ENCODE measurements around the gene NR3C2.
A peak's percentile ranks its signal among the peaks of the same experiment; 100 is the strongest.

Gene NR3C2

DNA sequence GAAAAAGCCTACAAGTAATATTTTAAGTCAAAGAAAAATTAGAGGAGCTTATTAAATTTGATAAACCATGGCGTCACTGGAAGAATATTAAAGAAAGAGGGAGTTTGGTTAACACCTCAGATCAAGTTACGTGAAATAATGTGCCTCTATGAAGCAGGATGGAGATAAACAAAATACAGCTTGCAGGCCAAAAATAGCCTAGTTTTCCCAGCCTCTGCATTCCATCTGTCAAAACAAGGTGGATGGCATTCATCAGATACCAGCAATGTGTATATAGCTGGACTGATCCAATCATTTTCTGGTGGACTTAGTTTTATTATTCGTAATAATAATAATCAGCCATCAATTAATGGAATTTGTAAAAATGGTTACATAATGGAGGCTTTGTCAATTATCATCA is 230.7 kb downstream of the NR3C2 start:
- DNase-seq, result no peak

DNA sequence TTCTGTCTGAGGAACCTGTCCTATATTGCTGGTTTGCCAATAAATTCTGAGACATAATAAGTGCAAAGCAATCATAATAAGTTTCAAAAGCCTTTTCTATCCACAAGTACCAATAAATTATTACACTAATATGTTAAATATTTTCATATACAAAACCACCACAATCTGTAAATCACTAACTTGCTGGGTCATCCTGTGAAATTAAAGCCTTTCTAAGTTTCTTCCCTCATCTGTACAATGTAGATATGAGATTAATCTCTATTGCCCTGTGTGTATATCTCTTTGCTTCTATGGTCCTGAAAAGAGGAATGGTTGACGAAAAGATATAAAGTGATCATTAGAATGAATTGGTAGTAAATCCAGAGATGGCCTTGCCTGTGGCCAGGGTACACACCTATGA is 231.6 kb downstream of the NR3C2 start:
- DNase-seq, result no peak

DNA sequence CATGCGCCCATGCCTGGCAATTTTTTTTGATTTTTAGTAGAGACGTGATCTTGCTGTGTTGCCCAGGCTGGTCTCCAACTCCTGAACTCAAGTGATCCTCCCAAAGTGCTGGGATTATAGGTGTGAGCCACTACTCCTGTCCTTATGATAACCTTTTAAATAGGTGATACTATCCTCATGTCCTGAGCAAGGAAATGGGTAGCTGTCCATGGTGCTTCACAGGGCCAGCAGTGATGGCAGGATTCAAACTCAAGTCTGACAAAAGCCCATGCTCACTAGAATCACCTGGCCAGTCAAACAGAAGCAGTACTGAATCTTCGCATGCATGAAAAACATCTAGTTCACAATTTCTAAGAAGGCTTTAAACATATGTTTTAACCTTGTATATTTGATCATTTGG is 235.1 kb downstream of the NR3C2 start:
- DNase-seq, result no peak

DNA sequence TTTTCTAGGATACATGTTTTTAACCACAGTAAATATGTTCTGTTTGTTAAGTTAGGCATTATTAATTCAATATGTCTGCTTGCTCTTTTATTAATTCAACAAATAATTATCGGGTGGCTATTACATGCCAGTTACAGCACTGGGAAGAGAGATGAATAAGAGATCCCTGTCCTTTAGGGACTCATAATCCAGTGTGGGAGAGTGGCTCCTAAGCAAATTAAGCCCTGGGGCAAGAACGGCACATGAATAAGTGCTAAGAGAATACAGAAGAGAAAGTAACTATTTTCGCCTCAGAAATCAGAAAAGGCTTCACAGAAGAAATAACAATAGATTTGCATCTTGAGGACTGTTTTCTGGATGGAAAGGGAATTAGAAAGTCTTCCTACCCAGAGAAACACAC is 236.7 kb downstream of the NR3C2 start:
- DNase-seq, result no peak

DNA sequence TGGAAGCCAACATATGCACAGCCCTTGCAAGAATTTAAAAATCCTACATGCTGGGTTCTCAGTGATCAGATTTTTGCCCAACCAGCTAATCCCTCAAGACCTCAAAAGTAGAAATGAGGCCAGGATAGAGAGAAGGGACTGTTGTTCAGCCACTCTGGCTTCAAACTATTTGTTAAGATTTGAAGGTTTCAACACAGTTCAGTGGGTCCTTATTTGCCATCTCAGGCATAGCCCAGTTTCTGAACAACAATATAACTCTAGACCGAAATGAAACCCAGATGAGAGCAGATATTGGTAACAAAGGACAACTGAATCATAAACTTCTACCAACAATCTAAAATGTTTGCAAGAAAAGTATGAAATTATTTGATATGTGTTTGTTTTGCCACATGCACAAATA is 237.3 kb downstream of the NR3C2 start:
- DNase-seq, result no peak

DNA sequence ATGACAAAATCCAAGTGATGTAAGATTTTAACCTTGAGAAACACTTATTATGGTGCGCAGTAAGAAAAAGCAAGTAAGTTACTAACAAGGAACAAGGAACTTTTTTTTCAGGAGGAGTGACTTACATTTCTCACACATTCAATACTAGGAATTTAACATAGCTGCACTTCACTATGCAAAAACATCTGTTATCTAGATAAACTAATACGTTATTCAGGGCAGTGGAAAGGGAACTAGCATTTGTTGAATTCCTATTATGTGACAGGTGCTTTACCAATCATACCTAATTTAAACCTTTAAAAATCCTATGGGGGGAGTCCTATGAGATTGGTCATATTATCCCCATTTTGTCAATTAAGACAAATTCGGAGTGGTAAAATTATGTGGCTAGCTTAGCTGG is 238.0 kb downstream of the NR3C2 start:
- DNase-seq, result no peak

DNA sequence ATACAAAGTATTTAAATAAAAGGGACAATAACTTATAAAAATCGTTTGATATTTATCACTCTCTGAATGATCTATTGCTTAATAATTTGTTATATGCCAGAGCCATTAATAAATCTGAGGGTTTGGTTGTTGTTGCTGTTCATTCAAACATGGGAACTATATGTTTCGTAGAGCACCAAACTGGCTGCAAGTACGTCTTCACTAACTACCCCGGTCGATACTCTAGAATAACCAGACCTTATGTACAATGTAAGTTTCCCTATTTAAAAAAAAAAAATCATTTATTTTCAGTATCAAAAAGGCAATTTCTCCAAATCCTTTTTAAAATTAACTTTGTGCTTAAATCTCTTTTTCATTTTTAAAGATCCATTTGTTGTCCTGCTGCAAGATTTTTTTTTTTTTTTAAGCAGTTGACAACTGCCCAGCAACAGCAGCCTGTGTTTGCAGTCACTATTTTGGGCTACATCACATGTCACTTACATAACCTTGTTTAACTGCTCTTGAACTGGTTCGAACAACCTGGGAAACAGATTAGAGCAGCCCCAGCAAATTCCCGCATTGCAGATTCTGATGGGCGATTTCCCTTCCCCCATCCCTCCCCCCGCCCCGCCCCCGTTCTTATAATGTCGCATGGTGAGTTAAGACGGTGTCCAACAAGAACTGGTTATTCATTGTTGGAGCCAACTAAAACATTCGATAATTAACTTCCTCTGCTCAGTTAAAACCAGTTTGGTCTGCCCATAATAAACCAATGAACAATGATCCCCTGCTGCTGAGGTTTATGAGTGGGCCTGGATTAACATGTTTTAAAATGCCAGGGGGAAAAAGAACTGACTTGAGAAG is 238.9 kb downstream of the NR3C2 start:
- DNase-seq, result peak; percentile 13

DNA sequence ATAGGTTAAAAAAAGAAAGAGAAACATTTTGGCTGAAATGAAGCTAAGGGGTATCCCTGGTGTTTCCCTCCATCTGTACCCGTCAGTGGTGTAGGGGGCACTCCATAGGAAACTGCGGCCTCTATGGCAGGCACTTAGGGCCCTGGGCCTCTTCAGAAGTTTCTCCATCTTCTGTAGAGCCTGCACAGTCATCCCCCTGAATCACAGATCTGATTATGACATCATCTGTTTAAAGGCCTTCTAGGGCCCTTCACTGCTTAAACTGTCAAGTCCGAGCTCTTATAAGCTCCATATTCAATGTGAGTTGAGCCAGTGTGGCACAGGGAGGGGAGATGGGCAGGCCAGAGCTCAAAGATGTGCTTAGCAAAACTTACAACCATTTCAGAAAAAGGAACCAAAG is 241.3 kb downstream of the NR3C2 start:
- DNase-seq, result peak; percentile 24

DNA sequence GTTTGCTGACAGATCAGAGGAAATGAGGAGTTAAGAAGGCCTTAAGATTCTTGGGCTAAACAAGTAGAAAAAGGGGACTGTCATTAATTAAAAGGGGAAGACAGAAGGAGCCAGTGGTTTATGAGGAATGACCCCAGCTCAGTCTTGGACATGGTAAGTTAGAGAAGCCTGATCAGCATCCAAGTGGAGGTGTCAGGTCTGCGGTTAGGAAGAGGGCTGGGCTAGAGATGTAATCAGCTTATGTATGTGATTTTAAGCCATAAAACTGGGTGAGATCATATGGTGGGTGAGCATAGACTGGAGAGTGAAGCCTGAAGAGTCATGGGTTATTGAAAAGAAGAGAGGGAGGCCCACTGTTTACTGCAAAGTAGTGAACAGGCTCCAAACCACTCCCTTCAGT is 246.1 kb downstream of the NR3C2 start:
- DNase-seq, result peak; percentile 54

DNA sequence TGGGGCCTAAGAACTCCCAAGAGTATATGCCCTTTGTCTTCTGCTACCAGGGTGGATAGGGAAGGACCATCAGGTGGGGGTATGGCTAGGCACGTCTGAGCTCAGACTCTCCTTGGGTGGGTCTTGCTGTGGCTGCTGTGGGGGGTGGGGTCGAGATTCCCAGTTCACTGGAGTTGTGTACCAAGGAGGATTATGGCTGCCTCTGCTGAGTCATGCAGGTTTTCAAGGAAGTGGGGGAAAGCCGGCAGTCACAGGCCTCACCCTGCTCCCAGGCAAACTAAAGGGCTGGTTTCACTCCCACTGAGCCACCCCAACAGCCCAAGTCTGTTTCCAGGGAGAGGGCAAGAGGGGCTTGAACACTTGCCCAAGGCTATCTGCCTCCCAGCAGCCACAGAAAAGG is 249.7 kb downstream of the NR3C2 start:
- DNase-seq, result no peak

DNA sequence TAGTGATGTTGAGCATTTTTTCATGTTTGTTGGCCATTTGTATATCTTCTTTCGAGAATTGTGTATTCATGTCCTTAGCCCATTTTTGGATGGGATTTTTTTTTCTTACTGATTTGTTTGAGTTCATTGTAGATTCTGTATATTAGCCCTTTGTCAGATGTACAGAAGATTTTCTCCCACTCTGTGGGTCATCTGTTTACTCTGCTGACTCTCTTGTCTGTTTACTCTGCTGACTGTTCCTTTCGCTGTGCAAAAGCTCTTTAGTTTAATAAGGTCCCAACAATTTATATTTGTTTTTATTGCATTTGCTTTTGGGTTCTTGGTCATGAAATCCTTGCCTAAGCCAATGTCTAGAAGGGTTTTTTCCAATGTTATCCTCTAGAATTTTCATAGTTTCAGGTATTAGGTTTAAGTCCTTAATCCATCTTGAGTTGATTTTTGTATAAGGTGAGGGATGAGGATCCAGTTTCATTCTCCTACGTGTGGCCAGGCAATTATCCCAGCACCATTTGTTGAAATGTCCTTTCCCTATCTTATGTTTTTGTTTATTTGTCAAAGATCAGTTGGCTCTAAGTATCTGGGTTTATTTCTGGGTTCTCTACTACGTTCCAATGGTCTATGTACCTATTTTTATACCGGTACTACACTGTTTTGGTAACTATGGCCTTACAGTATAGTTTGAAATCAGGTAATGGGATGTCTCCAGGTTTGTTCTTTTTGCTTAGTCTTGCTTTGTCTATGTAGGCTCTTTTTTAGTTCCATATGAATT is 254.6 kb downstream of the NR3C2 start:
- peak; percentile 48 for DNase-seq

DNA sequence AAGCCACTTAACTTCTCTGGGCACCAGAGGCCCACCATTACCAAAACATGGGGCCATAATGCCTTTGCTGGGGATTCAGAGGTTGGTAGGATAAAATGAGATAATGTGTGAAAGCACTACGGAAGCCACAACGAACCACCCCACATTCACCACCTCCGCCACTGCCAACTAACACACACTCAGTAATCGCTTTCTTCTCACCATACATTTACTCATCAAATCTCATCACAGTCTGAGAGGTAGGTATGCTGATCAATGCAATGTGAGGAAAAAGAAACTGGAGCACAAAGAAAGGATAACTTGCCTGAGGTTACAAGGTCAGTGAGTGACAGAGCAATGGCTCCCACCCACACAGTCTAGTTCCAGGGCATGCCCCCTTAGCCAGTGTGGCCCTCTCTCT is 257.3 kb downstream of the NR3C2 start:
- DNase-seq, result no peak

DNA sequence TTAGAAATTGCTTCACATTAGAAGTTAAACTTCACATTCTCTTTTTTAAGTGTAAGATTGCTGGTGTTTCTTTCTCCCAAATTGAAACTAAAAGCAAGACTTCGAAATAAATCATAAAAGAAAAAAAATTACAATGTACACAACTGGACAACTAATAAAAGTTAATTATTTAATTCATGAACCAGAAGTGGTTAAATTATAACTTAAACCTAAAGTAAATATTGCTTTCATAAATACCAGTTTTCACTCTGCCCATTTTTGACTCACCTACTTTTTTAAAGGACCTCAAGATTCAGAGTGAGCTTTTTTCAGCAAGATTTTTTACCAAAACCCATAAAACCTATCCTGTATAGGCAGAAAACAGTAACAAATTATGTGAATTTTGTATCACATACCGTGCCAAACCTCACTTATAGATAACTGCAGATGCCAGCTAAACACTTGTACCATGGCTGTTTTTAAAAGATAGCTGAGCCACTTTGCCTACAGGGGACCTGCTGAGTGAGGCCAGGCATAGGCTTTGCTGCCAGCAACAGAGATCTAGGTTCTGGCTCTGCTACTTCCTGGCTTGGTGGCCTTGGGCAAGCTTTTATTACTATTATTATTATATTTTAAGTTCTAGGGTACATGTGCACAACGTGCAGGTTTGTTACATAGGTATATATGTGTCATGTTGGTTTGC is 259.8 kb downstream of the NR3C2 start:
- DNase-seq, result no peak

DNA sequence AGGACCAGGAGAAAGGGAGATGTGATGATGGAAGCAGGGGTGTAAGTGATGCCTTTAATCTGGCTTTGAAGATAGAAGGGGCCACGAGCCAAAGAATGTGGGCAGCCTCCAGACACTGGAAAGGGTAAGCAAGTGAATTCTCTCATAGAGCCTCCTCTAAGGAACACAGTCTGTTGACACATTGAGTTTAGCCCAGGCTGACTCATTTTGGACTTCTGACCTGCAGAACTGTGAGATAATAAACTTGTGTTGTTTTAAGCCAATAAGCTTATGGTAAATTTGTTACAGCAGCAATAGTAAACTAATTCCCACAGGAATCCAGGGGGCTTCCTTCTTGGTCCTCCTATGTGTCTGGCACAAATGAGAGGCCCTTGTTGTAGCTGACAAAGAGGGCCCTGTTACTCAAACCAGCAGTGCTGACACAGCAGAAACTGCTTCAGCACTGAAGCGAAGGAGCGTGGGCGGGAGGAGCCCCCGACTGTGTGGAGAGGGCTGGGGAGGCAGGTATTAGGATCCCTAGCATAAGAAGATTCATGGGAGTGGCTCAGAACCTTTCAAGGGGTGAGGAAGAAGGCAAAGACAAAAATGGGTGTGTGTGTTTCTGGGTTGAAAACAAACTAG is 268.7 kb downstream of the NR3C2 start:
- DNase-seq, result no peak

DNA sequence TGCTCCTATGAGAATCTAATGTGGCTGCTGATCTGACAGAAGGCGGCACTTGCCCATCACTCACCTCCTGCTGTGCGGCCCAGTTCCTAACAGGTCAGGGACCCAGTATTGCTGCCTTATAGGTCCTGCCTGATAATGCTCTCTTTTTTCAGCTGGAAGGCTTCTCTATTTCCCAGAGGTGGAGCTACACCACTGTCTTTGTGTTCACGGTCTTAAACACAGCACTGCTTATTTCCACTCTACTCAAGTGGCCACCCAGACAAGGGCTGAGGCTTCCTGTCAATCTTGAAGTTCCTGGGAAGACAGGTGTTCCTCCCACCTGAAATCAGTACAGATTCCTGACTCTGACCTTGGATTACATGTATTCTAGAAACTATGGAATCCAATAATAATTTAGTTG is 270.6 kb downstream of the NR3C2 start:
- DNase-seq, result peak; percentile 6

DNA sequence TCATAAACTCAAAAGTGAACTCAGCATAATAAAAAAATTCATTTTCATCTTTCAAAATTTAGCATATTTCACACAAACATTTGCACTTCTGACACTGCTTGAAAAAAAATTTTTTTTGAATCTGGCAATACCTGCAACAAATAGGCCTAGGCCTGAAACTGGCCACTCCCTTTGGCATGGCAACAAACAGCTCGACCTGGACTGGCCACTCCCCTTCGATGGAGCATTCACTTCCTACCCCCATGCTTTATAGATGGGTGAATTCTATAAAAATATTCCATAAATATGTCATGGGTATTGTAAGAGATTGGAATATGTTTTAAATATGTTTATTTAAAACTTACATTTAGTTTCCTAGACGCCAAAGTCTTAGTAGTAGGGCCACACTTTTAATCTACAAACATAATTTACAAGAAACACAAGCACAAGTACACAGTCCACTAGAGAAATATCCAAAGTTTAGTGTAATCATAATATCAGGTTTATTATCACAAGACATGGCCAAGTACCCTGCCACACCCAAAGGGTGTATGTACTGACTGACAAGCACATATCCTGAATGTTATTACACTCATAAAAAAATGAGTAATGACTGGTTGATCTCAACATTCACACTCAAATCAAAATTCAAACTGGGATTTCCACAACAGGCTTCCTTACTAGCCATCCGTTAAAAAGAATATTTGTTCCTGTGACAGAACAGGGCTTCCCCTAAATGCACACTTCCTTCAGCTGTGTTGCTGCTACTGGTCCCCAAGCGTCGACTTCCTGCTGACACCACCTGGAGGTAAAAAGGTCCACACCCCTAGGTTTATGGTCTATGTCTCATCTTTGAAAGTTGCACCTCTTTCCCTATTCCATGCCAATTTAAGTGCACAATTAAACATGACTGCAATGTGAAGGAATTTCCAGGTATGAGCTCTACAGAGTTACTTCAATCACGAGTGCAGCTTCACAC is 271.5 kb downstream of the NR3C2 start:
- DNase-seq, result no peak

DNA sequence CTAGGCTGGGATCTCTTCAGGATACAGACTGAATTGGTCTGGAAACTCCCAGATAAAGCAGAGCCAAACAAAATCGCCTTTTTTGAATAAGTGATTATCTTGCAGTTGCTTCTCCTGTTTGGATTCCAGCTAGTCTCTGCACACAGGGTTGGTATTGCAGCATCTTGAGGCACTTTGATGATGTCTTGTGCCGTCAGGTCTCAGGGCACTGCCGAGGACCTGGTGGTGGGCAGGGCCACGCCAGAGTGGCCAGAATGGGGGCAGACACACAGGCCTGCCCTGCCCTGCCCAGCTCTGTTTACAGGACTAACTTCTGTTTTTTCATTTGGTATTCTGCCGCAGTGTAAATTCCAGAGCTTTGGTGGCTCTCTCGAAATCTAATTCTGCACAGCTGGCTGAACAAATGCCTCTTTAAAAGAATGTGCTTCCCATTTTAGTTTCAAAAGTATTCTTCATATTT is 276.1 kb downstream of the NR3C2 start:
- no peak for DNase-seq

DNA sequence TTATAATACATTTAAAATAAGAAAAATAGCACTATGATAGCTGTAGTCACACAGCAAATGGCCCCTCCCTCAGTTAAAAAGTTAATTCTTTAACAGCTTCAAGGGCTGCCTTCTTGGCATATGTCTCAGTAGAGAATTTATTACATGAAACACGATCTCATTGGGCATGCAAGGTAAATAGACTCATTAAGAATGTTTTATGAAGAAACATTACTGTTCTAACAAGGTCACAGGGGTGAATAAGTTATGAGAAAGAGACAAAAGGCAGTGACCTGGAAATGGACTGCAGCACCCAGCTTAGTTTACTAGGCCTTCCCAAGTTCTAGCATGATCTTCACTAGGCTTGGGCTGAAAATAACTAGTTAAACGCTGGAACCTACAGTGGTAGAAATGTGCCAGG is 277.7 kb downstream of the NR3C2 start:
- no peak for DNase-seq

DNA sequence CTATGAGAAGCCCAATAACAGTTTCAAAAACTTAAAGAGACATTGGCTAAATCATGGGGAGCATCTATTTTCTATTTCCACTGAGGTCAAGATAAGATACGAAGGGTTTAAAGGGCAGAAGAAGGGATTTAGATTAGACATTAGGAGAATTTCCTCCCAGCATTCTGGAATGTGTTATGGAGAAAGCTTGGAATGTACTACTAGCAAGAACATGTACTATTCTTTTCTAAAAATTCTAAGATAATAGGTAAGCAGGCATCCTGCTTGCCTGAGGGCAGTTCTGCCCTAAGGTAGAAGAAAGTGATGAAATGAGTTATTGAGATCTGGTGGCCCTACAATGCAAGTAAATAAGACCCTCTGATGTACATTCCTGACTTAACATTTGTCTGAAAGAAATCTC is 279.2 kb downstream of the NR3C2 start:
- no peak for DNase-seq

DNA sequence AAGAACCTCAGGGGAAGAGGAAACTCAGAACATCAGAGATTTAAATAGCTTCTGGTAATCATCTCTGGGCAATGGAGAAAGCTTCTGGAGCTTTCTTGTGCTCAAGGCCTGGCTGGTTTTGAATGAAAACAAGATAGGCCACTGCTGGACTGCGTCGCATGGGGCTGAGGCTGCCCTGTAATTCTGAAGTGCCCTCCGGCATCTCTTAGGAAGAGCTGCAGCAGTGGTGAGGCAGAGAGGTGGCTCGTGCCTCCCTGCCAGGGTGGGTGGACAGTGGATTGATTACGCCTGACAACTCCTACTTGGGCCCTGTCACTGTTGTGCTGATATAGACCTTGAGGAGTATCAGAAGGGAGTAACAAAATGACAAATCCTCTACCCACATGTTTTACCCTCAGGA is 279.7 kb downstream of the NR3C2 start:
- no peak for DNase-seq

DNA sequence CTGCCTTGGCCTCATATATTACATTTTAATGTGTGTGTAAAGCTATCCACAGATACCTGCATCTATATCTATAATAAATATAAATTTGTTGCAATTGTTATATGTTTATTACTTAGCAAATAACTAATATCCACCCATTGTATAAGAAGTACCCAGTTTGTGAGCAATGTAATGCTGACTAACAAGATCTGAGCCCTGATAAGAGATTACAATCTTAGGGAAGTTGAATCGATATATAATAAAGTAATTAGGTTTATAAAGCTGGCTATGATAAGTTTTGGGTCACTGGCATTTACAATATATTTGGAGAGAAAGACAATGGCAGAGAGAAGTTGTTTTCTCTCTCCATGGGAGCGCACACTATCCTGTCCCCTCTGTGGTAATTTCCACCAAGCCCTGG is 280.6 kb downstream of the NR3C2 start:
- no peak for DNase-seq

DNA sequence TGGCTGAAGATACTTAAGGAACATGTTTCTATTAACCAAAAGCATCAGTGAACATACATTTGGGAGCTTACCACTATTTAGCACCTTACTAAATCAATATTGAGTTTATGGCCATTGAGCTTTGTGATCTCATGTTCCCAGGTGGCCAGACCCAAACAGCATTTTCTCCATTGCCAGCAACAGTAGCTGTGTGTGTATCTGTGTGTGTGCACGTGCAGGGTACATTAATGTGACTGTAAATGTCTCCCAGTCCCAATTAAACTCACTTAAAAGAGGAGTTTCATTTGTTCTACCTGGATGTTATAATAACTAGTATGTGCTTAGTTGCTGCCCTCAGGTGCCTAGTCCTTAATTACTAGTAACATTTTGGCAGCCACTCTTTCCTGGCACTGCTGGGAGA is 282.4 kb downstream of the NR3C2 start:
- peak; percentile 21 for DNase-seq

All from DMS53 (cell line).